ENCODE data around the gene P2RY1. TPM values are rescaled to one million over a fixed set of nuclear protein-coding genes. Genes with fewer than 3 reads are reported as not detected.
A peak's percentile ranks its signal among the peaks of the same experiment; 100 is the strongest.

The P2RY1 gene
- total RNA-seq, 1 donor from 2014 or later = 22.5 TPM

GRCh38 chr3:152832046-152832445 is 2.9 kb upstream of the P2RY1 start:
- DNase-seq (no peak), ATAC-seq (no peak)
- H3K27ac ChIP-seq = no peak overlapping the region

DNA sequence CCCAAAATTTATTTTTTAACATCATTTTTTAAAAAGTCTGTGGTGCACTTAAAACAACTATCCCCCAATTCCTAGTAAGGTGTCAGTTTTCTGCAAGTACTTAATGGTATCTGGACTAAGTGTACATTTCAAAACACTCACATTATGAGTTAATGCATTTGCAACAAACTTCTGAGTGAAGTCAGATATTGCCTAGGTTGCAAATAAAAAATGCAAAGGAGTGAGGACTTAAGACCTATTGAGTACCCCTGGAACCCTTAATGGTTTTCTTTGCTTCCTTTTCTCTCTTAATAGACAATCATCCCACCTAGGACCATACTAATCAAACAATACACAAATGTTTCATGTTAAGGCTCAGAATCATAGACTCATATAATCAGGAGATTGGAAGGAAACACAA is 1.8 kb upstream of the P2RY1 start:
- no peak overlapping the region for H3K4me3 ChIP-seq
- intact Hi-C loops (cut with DNase I) = no loop called here
- no peak for DNase-seq
- H3K36me3 ChIP-seq = no peaks in the 10 kb centered on the region
- no peak for ATAC-seq
- H3K4me1 ChIP-seq = no peaks in the 10 kb centered on the region
- H3K27ac ChIP-seq = no peak overlapping the region
- H3K9me3 ChIP-seq = no peaks in the 10 kb centered on the region
- H3K27me3 ChIP-seq = no peaks in the 10 kb centered on the region
- TF ChIP-seq, protein P1, sequence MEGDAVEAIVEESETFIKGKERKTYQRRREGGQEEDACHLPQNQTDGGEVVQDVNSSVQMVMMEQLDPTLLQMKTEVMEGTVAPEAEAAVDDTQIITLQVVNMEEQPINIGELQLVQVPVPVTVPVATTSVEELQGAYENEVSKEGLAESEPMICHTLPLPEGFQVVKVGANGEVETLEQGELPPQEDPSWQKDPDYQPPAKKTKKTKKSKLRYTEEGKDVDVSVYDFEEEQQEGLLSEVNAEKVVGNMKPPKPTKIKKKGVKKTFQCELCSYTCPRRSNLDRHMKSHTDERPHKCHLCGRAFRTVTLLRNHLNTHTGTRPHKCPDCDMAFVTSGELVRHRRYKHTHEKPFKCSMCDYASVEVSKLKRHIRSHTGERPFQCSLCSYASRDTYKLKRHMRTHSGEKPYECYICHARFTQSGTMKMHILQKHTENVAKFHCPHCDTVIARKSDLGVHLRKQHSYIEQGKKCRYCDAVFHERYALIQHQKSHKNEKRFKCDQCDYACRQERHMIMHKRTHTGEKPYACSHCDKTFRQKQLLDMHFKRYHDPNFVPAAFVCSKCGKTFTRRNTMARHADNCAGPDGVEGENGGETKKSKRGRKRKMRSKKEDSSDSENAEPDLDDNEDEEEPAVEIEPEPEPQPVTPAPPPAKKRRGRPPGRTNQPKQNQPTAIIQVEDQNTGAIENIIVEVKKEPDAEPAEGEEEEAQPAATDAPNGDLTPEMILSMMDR (IDR thresholded peaks at IDR 0.05) = no peak

More at GRCh38 chr3:152832046-152832445, 2.9 kb upstream of the P2RY1 start:
- H3K36me3 ChIP-seq = no peaks in the 10 kb centered on the region
- H3K9me3 ChIP-seq = no peaks in the 10 kb centered on the region
- no peak overlapping the region for H3K4me3 ChIP-seq
- H3K27me3 ChIP-seq = no peaks in the 10 kb centered on the region
- TF ChIP-seq, protein P1 (IDR thresholded peaks at IDR 0.05) = no peak
- H3K4me1 ChIP-seq = no peaks in the 10 kb centered on the region
- intact Hi-C loops (cut with DNase I) = no loop called here

DNA sequence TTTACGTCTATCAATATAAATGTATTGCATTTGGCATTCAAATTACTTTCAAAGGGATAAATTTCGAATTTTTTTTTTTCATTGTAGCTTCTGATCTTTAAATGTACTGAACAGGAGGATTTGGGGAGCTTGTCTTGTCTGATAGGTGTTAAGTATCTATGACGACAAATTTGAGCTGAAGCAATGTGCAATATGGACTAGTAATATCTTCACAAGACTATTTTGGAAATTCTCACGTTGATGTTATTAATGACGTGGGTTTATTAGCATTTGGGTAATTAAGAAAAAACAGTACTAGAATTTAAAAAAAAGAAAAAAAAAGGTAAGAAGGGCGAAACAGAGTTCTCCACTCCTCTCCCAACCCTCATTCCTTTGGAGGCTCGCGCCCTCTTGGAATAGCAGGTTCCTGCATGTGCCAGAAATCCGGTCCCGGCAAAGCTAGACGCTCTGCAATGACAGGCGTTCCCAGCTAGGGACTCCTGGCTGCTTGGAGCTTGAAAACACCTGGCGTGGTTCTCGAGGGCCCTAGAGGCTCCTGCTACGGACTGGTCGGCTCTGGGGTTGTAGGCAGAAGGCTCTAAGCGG is 648 bp upstream of the P2RY1 start:
- ATAC-seq (no peak), DNase-seq (no peak)
- Histone ChIP-seq H3K9me3 (no peaks in the 10 kb centered on the region), H3K4me3 (peak overlapping the region; percentile 74), H3K27me3 (no peaks in the 10 kb centered on the region), H3K36me3 (no peaks in the 10 kb centered on the region), H3K27ac (peak overlapping the region; percentile 86), H3K4me1 (no peaks in the 10 kb centered on the region)
- TF ChIP-seq, protein P1 (IDR thresholded peaks at IDR 0.05) = peak; percentile 23
- intact Hi-C loops (cut with DNase I) = no loop called here

- Histone ChIP-seq H3K4me3 (peak overlapping the region; percentile 74), H3K27me3 (no peaks in the 10 kb centered on the region), H3K36me3 (peaks cover 3% of the 10 kb centered on the region), H3K4me1 (no peaks in the 10 kb centered on the region), H3K9me3 (no peaks in the 10 kb centered on the region), H3K27ac (peak overlapping the region; percentile 86)
- intact Hi-C loops (cut with DNase I) = no loop called here
- ATAC-seq (no peak), DNase-seq (no peak)
- TF ChIP-seq, protein P1 (IDR thresholded peaks at IDR 0.05) = peak; percentile 10
Observed at GRCh38 chr3:152835601-152836102, 721 bp downstream of the P2RY1 start.

GRCh38 chr3:152836269-152836668 is 1.3 kb downstream of the P2RY1 start:
- DNase-seq = no peak
- peak overlapping the region; percentile 7 for H3K27ac ChIP-seq
- intact Hi-C loops (cut with DNase I) = no loop called here
- H3K27me3 ChIP-seq = no peaks in the 10 kb centered on the region
- H3K4me1 ChIP-seq = no peaks in the 10 kb centered on the region
- TF ChIP-seq, protein P1 (IDR thresholded peaks at IDR 0.05) = no peak
- H3K9me3 ChIP-seq = no peaks in the 10 kb centered on the region
- H3K36me3 ChIP-seq = peaks cover 3% of the 10 kb centered on the region
- ATAC-seq = no peak
- H3K4me3 ChIP-seq = peak overlapping the region; percentile 74
